ENCODE measurements around the gene KCTD12. TPM values are rescaled to one million over a fixed set of nuclear protein-coding genes. Genes with fewer than 3 reads are reported as not detected.
"Not testable (repeated sequence)": the region's sequence is repeated elsewhere in the genome, so short reads cannot be mapped to it uniquely, and the experiment has no call there.

The KCTD12 gene
- total RNA-seq, 1 donor from 2014 or later, result 154 TPM

DNA sequence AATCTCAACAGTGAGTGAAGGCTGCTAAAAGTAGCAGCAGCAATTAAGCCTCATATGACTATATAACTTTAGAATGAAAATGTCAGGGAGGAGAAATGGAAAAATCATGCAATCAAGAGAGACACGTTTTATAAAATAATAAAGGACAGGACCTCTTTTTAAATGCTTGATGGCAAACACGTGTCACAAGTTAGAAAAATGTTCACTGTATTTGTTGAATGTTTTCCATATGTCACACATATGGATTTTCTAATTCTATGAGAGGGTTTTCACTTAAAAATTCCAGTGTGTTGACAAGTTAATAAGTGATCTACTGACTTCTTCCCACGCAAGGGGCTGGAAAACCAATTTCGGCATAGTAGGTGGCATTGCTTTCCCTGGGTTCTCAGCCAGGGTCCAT, 27.7 kb upstream of the KCTD12 start:
- peaks cover 12% of the 10 kb centered on the region for H3K9me3 Mint-ChIP-seq

GRCh38 chr13:76912476-76912875, 26.3 kb upstream of the KCTD12 start:
- TF ChIP-seq, protein P1, sequence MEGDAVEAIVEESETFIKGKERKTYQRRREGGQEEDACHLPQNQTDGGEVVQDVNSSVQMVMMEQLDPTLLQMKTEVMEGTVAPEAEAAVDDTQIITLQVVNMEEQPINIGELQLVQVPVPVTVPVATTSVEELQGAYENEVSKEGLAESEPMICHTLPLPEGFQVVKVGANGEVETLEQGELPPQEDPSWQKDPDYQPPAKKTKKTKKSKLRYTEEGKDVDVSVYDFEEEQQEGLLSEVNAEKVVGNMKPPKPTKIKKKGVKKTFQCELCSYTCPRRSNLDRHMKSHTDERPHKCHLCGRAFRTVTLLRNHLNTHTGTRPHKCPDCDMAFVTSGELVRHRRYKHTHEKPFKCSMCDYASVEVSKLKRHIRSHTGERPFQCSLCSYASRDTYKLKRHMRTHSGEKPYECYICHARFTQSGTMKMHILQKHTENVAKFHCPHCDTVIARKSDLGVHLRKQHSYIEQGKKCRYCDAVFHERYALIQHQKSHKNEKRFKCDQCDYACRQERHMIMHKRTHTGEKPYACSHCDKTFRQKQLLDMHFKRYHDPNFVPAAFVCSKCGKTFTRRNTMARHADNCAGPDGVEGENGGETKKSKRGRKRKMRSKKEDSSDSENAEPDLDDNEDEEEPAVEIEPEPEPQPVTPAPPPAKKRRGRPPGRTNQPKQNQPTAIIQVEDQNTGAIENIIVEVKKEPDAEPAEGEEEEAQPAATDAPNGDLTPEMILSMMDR (conservative IDR thresholded peaks at IDR 0.05), result no peak
- no peaks in the 10 kb centered on the region for H3K36me3 Mint-ChIP-seq
- peaks cover 6% of the 10 kb centered on the region for H3K27me3 Mint-ChIP-seq
- H3K27ac Mint-ChIP-seq, result no peak overlapping the region
- no peak for DNase-seq (ENCODE audit: extremely low spot score, unreplicated experiment)
- peaks cover 6% of the 10 kb centered on the region for H3K9me3 Mint-ChIP-seq
- H3K4me1 Mint-ChIP-seq (ENCODE audit: unreplicated experiment), result no peaks in the 10 kb centered on the region
- no peak overlapping the region for H3K4me3 Mint-ChIP-seq

More for the DNA sequence above, 27.7 kb upstream of the KCTD12 start:
- Mint-ChIP-seq H3K27me3 (peaks cover 6% of the 10 kb centered on the region), H3K4me3 (no peak overlapping the region), H3K4me1 (ENCODE audit: unreplicated experiment) (no peaks in the 10 kb centered on the region), H3K36me3 (no peaks in the 10 kb centered on the region), H3K27ac (no peak overlapping the region)
- DNase-seq (ENCODE audit: extremely low spot score, unreplicated experiment), result no peak
- TF ChIP-seq, protein P1 (conservative IDR thresholded peaks at IDR 0.05), result no peak

DNA sequence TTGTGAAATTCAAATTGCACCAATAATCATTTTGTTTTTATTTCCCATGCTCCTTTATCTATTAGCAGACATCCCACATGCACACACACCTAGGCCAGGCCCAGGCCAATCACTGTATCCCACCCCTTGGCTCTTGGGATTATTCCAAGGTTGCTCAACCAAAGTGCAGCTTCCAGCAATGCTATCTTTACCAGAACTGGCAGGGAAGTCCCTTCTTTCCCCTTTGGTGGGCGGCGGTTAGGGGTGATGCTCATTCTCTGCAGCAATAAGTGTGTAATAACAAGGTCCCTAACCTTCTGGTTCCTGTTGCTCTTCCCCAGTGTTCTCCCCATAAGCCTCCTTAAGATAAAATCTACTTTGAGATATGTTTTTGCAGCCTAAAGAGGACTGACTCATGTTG, 18.3 kb upstream of the KCTD12 start:
- peaks cover 10% of the 10 kb centered on the region for H3K4me1 Mint-ChIP-seq (ENCODE audit: unreplicated experiment)
- peaks cover 15% of the 10 kb centered on the region for H3K27me3 Mint-ChIP-seq
- H3K9me3 Mint-ChIP-seq, result peaks cover 4% of the 10 kb centered on the region
- H3K36me3 Mint-ChIP-seq, result no peaks in the 10 kb centered on the region
- DNase-seq (ENCODE audit: extremely low spot score, unreplicated experiment), result no peak
- H3K4me3 Mint-ChIP-seq, result no peak overlapping the region
- no peak overlapping the region for H3K27ac Mint-ChIP-seq
- TF ChIP-seq, protein P1 (conservative IDR thresholded peaks at IDR 0.05), result no peak

- H3K27me3 Mint-ChIP-seq, result peaks cover 12% of the 10 kb centered on the region
- H3K27ac Mint-ChIP-seq, result no peak overlapping the region
- H3K9me3 Mint-ChIP-seq, result peaks cover 11% of the 10 kb centered on the region
- H3K36me3 Mint-ChIP-seq, result no peaks in the 10 kb centered on the region
- no peak for DNase-seq (ENCODE audit: extremely low spot score, unreplicated experiment)
- no peak overlapping the region for H3K4me3 Mint-ChIP-seq
- TF ChIP-seq, protein P1 (conservative IDR thresholded peaks at IDR 0.05), result peak; percentile 98
- H3K4me1 Mint-ChIP-seq (ENCODE audit: unreplicated experiment), result peaks cover 10% of the 10 kb centered on the region
Measured at GRCh38 chr13:76903544-76904162, 17.4 kb upstream of the KCTD12 start.

DNA sequence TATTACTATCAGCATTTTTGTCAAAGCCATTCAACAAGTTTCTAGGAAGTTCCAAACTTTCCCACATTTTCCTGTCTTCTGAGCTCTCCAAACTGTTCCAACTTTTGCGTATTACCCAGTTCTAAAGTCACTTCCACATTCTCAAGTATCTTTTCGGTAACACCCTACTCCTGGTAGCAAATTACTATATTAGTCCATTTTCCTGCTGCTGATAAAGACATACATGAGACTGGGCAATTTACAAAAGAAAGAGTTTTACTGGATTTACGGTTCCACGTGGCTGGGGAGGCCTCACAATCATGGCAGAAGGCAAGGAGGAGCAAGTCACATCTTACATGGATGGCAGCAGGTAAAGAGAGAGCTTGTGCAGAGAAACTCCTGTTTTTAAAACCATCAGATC, 12.9 kb upstream of the KCTD12 start:
- H3K27me3 Mint-ChIP-seq, result peaks cover 15% of the 10 kb centered on the region
- not testable (repeated sequence) for DNase-seq (ENCODE audit: extremely low spot score, unreplicated experiment)

GRCh38 chr13:76897171-76897570, 11.0 kb upstream of the KCTD12 start:
- not testable (repeated sequence) for H3K4me3 Mint-ChIP-seq; H3K36me3 Mint-ChIP-seq; DNase-seq (ENCODE audit: extremely low spot score, unreplicated experiment); H3K27ac Mint-ChIP-seq; H3K4me1 Mint-ChIP-seq (ENCODE audit: unreplicated experiment)
- Mint-ChIP-seq H3K27me3 (peaks cover 24% of the 10 kb centered on the region), H3K9me3 (peaks cover 19% of the 10 kb centered on the region)

More for the DNA sequence above, 12.9 kb upstream of the KCTD12 start:
- Mint-ChIP-seq H3K4me1 (ENCODE audit: unreplicated experiment) (peaks cover 10% of the 10 kb centered on the region), H3K9me3 (peaks cover 19% of the 10 kb centered on the region)
- H3K36me3 Mint-ChIP-seq, H3K27ac Mint-ChIP-seq, H3K4me3 Mint-ChIP-seq: not testable (repeated sequence)

Measured in type B pancreatic cell (in vitro differentiated cells).